ENCODE measurements around the gene UCP1.
A peak's percentile ranks its signal among the peaks of the same experiment; 100 is the strongest.

The UCP1 gene

GRCh38 chr4:140579278-140579677, 10.5 kb upstream of the UCP1 start:
- H3K27ac ChIP-seq (ENCODE audit: poor library complexity, severe bottlenecking) = no peak overlapping the region
- no peak for DNase-seq (ENCODE audit: low spot score)
- no peaks in the 10 kb centered on the region for H3K36me3 ChIP-seq (ENCODE audit: low read depth)
- TF ChIP-seq, protein P1, sequence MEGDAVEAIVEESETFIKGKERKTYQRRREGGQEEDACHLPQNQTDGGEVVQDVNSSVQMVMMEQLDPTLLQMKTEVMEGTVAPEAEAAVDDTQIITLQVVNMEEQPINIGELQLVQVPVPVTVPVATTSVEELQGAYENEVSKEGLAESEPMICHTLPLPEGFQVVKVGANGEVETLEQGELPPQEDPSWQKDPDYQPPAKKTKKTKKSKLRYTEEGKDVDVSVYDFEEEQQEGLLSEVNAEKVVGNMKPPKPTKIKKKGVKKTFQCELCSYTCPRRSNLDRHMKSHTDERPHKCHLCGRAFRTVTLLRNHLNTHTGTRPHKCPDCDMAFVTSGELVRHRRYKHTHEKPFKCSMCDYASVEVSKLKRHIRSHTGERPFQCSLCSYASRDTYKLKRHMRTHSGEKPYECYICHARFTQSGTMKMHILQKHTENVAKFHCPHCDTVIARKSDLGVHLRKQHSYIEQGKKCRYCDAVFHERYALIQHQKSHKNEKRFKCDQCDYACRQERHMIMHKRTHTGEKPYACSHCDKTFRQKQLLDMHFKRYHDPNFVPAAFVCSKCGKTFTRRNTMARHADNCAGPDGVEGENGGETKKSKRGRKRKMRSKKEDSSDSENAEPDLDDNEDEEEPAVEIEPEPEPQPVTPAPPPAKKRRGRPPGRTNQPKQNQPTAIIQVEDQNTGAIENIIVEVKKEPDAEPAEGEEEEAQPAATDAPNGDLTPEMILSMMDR (IDR thresholded peaks at IDR 0.05; ENCODE audit: poor library complexity, severe bottlenecking) = no peak
- no peak overlapping the region for H3K4me3 ChIP-seq (ENCODE audit: severe bottlenecking)
- peak; percentile 77 for ATAC-seq (ENCODE audit: low read depth)
- H3K4me1 ChIP-seq (ENCODE audit: insufficient read depth, poor library complexity, severe bottlenecking) = no peaks in the 10 kb centered on the region
- no peaks in the 10 kb centered on the region for H3K9me3 ChIP-seq (ENCODE audit: severe bottlenecking)
- peaks cover 25% of the 10 kb centered on the region for H3K27me3 ChIP-seq (ENCODE audit: insufficient read depth, poor library complexity, severe bottlenecking)

GRCh38 chr4:140575489-140575888, 6.7 kb upstream of the UCP1 start:
- H3K4me1 ChIP-seq (ENCODE audit: insufficient read depth, poor library complexity, severe bottlenecking) = no peaks in the 10 kb centered on the region
- H3K27ac ChIP-seq (ENCODE audit: poor library complexity, severe bottlenecking) = no peak overlapping the region
- H3K36me3 ChIP-seq (ENCODE audit: low read depth) = no peaks in the 10 kb centered on the region
- H3K9me3 ChIP-seq (ENCODE audit: severe bottlenecking) = no peaks in the 10 kb centered on the region
- TF ChIP-seq, protein P1 (IDR thresholded peaks at IDR 0.05; ENCODE audit: poor library complexity, severe bottlenecking) = no peak
- H3K27me3 ChIP-seq (ENCODE audit: insufficient read depth, poor library complexity, severe bottlenecking) = peaks cover 38% of the 10 kb centered on the region
- no peak overlapping the region for H3K4me3 ChIP-seq (ENCODE audit: severe bottlenecking)
- no peak for DNase-seq (ENCODE audit: low spot score)
- no peak for ATAC-seq (ENCODE audit: low read depth)

DNA sequence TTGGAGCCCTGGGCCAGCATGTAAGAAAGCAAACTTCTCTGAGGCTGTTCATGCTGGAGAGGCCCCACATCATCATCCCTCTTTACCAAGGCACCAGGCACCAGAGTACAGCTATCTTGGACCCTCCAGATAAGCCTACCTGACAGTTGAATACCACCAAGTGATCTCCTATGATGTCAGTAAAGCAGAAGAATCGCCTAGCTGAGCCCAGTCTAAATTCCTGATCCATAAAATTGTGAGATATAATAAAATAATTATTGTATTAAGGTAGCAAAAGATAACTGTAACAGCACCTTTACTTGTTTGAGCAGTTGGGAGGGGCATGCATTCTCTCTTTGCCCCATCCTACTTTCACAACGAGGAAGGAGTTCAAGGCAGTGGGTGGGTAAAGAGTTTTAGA, 2.9 kb upstream of the UCP1 start:
- ATAC-seq (ENCODE audit: low read depth) (no peak), DNase-seq (ENCODE audit: low spot score) (no peak)
- Histone ChIP-seq H3K4me3 (ENCODE audit: severe bottlenecking) (no peak overlapping the region), H3K36me3 (ENCODE audit: low read depth) (no peaks in the 10 kb centered on the region), H3K27ac (ENCODE audit: poor library complexity, severe bottlenecking) (no peak overlapping the region), H3K9me3 (ENCODE audit: severe bottlenecking) (no peaks in the 10 kb centered on the region), H3K4me1 (ENCODE audit: insufficient read depth, poor library complexity, severe bottlenecking) (no peaks in the 10 kb centered on the region), H3K27me3 (ENCODE audit: insufficient read depth, poor library complexity, severe bottlenecking) (peaks cover 55% of the 10 kb centered on the region)
- TF ChIP-seq, protein P1 (IDR thresholded peaks at IDR 0.05; ENCODE audit: poor library complexity, severe bottlenecking) = no peak

- Histone ChIP-seq H3K36me3 (ENCODE audit: low read depth) (no peaks in the 10 kb centered on the region), H3K4me1 (ENCODE audit: insufficient read depth, poor library complexity, severe bottlenecking) (no peaks in the 10 kb centered on the region), H3K4me3 (ENCODE audit: severe bottlenecking) (no peak overlapping the region), H3K9me3 (ENCODE audit: severe bottlenecking) (no peaks in the 10 kb centered on the region), H3K27ac (ENCODE audit: poor library complexity, severe bottlenecking) (no peak overlapping the region), H3K27me3 (ENCODE audit: insufficient read depth, poor library complexity, severe bottlenecking) (peaks cover 55% of the 10 kb centered on the region)
- ATAC-seq (ENCODE audit: low read depth) = no peak
- TF ChIP-seq, protein P1 (IDR thresholded peaks at IDR 0.05; ENCODE audit: poor library complexity, severe bottlenecking) = no peak
- DNase-seq (ENCODE audit: low spot score) = no peak
Measured at GRCh38 chr4:140569307-140569638, 512 bp upstream of the UCP1 start.

GRCh38 chr4:140559696-140560095, 9.1 kb downstream of the UCP1 start:
- H3K9me3 ChIP-seq (ENCODE audit: severe bottlenecking) = no peaks in the 10 kb centered on the region
- no peak for DNase-seq (ENCODE audit: low spot score)
- no peaks in the 10 kb centered on the region for H3K36me3 ChIP-seq (ENCODE audit: low read depth)

More at GRCh38 chr4:140559696-140560095, 9.1 kb downstream of the UCP1 start:
- no peak overlapping the region for H3K27ac ChIP-seq (ENCODE audit: poor library complexity, severe bottlenecking)
- H3K4me1 ChIP-seq (ENCODE audit: insufficient read depth, poor library complexity, severe bottlenecking) = no peaks in the 10 kb centered on the region
- H3K4me3 ChIP-seq (ENCODE audit: severe bottlenecking) = no peak overlapping the region
- TF ChIP-seq, protein P1 (IDR thresholded peaks at IDR 0.05; ENCODE audit: poor library complexity, severe bottlenecking) = no peak
- H3K27me3 ChIP-seq (ENCODE audit: insufficient read depth, poor library complexity, severe bottlenecking) = no peaks in the 10 kb centered on the region
- no peak for ATAC-seq (ENCODE audit: low read depth)

All from RWPE2 (cell line).